Kidney (tissue), 14 donors: Measurements from ENCODE around the gene DLG5. TPM values are rescaled to one million over a fixed set of nuclear protein-coding genes. Genes with fewer than 3 reads are reported as not detected.

Source experiments
- DNase-seq, 5 donors: peaks; one replicate each; pipeline ENCODE4 v3.0.0-alpha.2; 2013 to 2020
- FAIRE-seq: peaks from 2 replicates; lab custom pipeline; 2012; peaks lifted over from hg19 to GRCh38; lab: Jason Lieb, UNC
- H3K27ac ChIP-seq, 2 donors: one replicate each; pipeline ENCODE4 v1.7.0; 2013; ENCODE audit warnings: low read depth in 2 of 2, low read length in 2 of 2, inconsistent platforms in 1 of 2
- H3K27me3 ChIP-seq: one replicate; pipeline ENCODE4 v1.7.1; 2013; ENCODE audit warnings: low read length, inconsistent platforms; ENCODE audit not compliant: control insufficient read depth, insufficient read depth
- H3K36me3 ChIP-seq, 3 donors: one replicate each; pipeline versions ENCODE4 v1.7.0 to v1.7.1; 2013; ENCODE audit warnings: low read length in 3 of 3, control low read depth in 1 of 3, inconsistent platforms in 1 of 3; ENCODE audit not compliant: insufficient read depth in 3 of 3, control insufficient read depth in 2 of 3
- H3K4me1 ChIP-seq, 3 donors: one replicate each; pipeline versions ENCODE4 v1.7.0 to v1.7.1; 2013; ENCODE audit warnings: low read length in 3 of 3, inconsistent platforms in 1 of 3, low read depth in 1 of 3; ENCODE audit not compliant: control insufficient read depth in 2 of 3, insufficient read depth in 2 of 3
- H3K4me3 ChIP-seq, 3 donors: one replicate each; pipeline versions ENCODE4 v1.7.0 to v1.8.1; 2013; ENCODE audit warnings: low read length in 3 of 3, control low read depth in 1 of 3, inconsistent platforms in 1 of 3
- H3K9ac ChIP-seq, 3 donors: one replicate each; pipeline versions ENCODE4 v1.7.0 to v1.7.1; 2013; ENCODE audit warnings: low read length in 3 of 3, control low read depth in 1 of 3, inconsistent platforms in 1 of 3
- H3K9me3 ChIP-seq, 3 donors: one replicate each; pipeline versions ENCODE4 v1.7.0 to v1.7.1; 2013; ENCODE audit warnings: low read length in 3 of 3, control low read depth in 1 of 3, inconsistent platforms in 1 of 3; ENCODE audit not compliant: control insufficient read depth in 2 of 3, insufficient read depth in 1 of 3
- intact Hi-C: fragments of 100-400 bp; cut with DNase I; formaldehyde crosslinking; loops from one replicate; pipeline ENCODE4 v1.11.1; 2022
- polyA plus RNA-seq: library from polyadenylated mRNA; stranded (reverse); fragments of 350-450 nt; fragmentation: Illumina TruSeq; extraction: RNeasy Lipid Tissue Mini Kit (QIAGEN cat#74804); gene quantifications from one replicate; pipeline ENCODE4 v1.2.3, GENCODE V29; 2014; ENCODE audit warnings: low read depth, low replicate concordance; ENCODE audit not compliant: insufficient read depth
- total RNA-seq: library from RNA; stranded (reverse); fragmentation: NEBNext Ultra II Directional; extraction: Animal tissue kit (Norgen Biotek cat#: 25700); gene quantifications from one replicate; pipeline ENCODE4 v1.2.1, GENCODE V29; 2021
- TF ChIP-seq, protein P1 (sequence below): IDR thresholded peaks from 3 replicates; pipeline ENCODE4 v1.5.1; 2012; ENCODE audit warnings: mild to moderate bottlenecking, moderate library complexity, borderline replicate concordance; ENCODE audit not compliant: insufficient read depth; ENCODE audit errors: extremely low read depth
- donor health status: control.
- donor health status: control.
- donor health status: control.
- donor health status: control.
- donor health status: control.
- donor health status: DM: yes; HTN: yes; CAD: no.
- donor health status: Normal renal cell carcinoma (clear cell type).

Gene DLG5
- total and polyA plus RNA-seq, 2 donors from 2014 or later, result 5.4 to 30.0 TPM

DNA sequence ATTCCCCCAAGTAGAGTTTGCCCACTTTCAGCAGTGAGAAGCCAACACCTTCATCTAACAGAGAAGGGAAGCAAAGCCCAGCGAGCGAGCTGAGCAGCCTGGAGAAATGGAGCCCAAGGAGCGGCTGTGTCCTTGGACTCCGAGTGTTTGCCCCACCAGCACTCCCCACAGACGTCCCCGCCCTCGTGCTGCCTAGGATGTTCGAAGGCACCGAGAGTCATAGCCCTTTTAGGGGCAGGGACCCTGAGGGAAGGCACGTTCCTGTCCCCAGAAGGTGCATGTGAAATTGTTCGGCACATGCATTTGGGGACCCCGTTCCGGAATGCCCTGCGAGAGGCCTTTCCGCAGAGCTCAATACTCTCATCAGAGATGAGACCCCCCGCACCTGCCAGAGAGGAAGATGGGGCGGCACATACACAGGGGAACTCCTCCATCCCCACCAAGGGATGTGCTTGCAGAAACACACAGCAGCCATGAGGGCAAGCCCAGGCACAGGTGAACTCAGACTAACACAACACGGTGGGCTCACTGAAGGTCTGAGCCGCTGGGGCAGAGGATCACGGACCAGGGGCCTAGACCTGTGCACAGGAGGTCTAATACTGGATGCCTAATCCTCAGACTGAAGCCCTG, 131.0 kb downstream of the DLG5 start:
- FAIRE-seq, result no peak

DNA sequence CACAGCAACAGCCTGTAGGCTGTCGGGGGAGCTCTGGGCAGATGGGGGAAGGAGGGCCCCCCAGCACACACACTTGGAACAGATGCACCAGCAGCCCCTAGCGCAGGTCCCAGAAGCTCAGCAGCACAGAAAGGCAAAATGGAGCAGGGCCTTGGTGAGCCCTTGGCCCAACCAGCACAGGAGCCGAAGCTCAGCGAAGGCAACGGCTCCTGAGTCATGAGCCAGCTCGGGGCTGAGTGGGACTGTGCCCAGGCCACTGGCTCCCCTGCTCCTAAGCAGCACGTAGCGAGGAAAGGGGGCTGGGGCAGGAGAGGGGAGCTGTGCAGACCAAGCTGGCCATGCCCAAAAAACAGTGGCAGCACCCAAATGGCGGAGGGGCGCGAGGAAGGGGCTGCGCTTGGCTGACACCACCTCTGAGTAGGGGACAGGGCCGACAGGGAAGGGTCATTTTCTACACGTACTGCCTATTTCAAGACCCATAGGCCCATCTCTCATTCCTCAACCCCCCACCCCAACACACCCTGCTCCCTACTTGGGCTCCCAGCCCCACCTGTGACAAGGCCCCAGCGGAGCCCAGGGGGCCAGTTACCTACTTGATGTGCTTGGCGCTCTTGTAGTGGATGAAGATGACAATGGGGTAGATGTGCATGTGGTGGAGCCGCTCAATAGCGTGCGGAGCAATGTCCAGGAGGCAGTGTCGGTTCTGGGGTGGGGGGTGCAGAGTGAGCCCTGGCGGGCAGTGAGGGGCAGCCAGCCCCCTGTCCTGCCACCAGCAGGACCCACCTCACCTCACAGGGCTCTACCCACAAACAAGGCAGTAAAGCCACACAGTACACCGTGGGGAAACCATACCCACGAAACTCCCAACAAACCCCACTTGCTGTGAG, 132.1 kb downstream of the DLG5 start:
- peak in 1 of 5 donors; percentile 48 for DNase-seq
- no peak for FAIRE-seq
- intact Hi-C loops, result no loop called here

More for the DNA sequence above, 131.0 kb downstream of the DLG5 start:
- no peaks in the 10 kb centered on the region for H3K9me3 ChIP-seq
- peaks cover 4 to 62% (median 35%) of the 10 kb centered on the region in 3 donors for H3K36me3 ChIP-seq
- H3K9ac ChIP-seq, result no peak overlapping the region
- intact Hi-C loops, result no loop called here
- H3K27ac ChIP-seq, result no peak overlapping the region
- no peak for DNase-seq
- TF ChIP-seq, protein P1, sequence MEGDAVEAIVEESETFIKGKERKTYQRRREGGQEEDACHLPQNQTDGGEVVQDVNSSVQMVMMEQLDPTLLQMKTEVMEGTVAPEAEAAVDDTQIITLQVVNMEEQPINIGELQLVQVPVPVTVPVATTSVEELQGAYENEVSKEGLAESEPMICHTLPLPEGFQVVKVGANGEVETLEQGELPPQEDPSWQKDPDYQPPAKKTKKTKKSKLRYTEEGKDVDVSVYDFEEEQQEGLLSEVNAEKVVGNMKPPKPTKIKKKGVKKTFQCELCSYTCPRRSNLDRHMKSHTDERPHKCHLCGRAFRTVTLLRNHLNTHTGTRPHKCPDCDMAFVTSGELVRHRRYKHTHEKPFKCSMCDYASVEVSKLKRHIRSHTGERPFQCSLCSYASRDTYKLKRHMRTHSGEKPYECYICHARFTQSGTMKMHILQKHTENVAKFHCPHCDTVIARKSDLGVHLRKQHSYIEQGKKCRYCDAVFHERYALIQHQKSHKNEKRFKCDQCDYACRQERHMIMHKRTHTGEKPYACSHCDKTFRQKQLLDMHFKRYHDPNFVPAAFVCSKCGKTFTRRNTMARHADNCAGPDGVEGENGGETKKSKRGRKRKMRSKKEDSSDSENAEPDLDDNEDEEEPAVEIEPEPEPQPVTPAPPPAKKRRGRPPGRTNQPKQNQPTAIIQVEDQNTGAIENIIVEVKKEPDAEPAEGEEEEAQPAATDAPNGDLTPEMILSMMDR, result no peak
- no peaks in the 10 kb centered on the region for H3K27me3 ChIP-seq
- no peak overlapping the region for H3K4me3 ChIP-seq
- no peaks in the 10 kb centered on the region for H3K4me1 ChIP-seq

DNA sequence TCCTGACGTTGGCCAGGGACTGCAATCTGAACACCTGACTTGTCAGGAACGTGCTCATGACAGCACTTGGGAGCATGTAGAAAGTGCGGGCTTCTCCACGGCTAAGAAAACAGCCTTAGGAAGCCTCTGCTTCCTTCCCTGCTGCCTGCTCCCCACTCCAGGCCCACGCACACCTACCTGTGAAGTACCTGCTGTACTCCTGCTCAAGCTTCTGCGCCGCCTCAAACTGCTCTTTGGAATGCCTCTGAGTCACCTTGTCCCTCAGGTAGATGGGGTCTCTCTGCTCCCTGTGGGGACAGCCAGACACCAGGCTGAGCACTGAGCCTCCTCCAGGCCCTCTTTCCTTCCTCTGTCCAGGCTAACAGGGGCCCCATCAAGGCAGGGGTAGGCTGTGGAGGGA, 132.7 kb downstream of the DLG5 start:
- peaks cover 4 to 52% (median 36%) of the 10 kb centered on the region in 3 donors for H3K36me3 ChIP-seq
- no peaks in the 10 kb centered on the region for H3K4me1 ChIP-seq
- no peak for DNase-seq
- no peak overlapping the region for H3K9ac ChIP-seq
- H3K27me3 ChIP-seq, result no peaks in the 10 kb centered on the region
- intact Hi-C loops, result no loop called here
- H3K9me3 ChIP-seq, result no peaks in the 10 kb centered on the region
- TF ChIP-seq, protein P1, result no peak
- H3K27ac ChIP-seq, result no peak overlapping the region
- H3K4me3 ChIP-seq, result no peak overlapping the region
- no peak for FAIRE-seq

More for the DNA sequence above, 132.1 kb downstream of the DLG5 start:
- H3K4me3 ChIP-seq, result no peak overlapping the region
- H3K27ac ChIP-seq, result no peak overlapping the region
- H3K9ac ChIP-seq, result no peak overlapping the region
- no peaks in the 10 kb centered on the region for H3K27me3 ChIP-seq
- H3K4me1 ChIP-seq, result no peaks in the 10 kb centered on the region
- peaks cover 4 to 56% (median 38%) of the 10 kb centered on the region in 3 donors for H3K36me3 ChIP-seq
- TF ChIP-seq, protein P1, result no peak
- no peaks in the 10 kb centered on the region for H3K9me3 ChIP-seq
